T-helper 2 cell treated with Interferon-gamma antibody and Interleukin-4, amounts not matched to agents 5 μg/mL and 100 μg/mL, for 36 hours (primary cell): ENCODE results near the gene PEMT.

Source experiments
- DNase-seq: peaks from one replicate; pipeline ENCODE4 v3.0.0; 2021; ENCODE audit warnings: low spot score
- H3K27ac Mint-ChIP-seq: one replicate; pipeline ENCODE4 v1.8.0; 2021; ENCODE audit warnings: mild to moderate bottlenecking, mixed read lengths
- H3K27me3 Mint-ChIP-seq: one replicate; pipeline ENCODE4 v1.8.0; 2021; ENCODE audit warnings: low read depth, mixed read lengths
- H3K36me3 Mint-ChIP-seq: one replicate; pipeline ENCODE4 v1.8.0; 2021; ENCODE audit warnings: low read depth, mixed read lengths
- H3K4me1 Mint-ChIP-seq: one replicate; pipeline ENCODE4 v1.8.0; 2021; ENCODE audit warnings: low read depth, mixed read lengths
- H3K4me3 Mint-ChIP-seq: one replicate; pipeline ENCODE4 v1.8.0; 2022; ENCODE audit warnings: mild to moderate bottlenecking, moderate library complexity, mixed read lengths
- H3K9me3 Mint-ChIP-seq: one replicate; pipeline ENCODE4 v1.8.0; 2021; ENCODE audit warnings: mixed read lengths

PEMT gene

DNA sequence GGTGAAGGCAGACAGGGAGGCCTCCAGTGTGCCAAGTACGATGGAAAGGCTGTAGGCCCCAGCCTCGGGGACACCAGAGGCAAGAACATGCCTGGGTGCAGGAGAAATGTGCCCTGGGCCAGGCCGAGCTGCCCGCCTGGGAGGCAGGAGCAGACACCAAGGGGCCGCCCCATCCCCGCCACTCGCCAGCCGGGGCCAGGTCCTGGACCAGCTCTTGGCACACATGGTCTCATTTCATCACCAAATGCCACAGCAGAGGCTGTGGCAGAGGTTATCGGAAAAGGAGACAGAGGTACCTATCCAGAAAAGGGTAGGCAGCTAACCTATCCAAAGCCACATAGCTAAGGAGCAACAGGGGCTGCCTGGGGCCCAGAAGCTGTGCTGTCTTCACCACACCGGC, 31.3 kb downstream of the PEMT start:
- DNase-seq, result no peak
- Mint-ChIP-seq H3K4me3 (no peak overlapping the region), H3K36me3 (no peaks in the 10 kb centered on the region), H3K27me3 (no peaks in the 10 kb centered on the region), H3K9me3 (no peaks in the 10 kb centered on the region), H3K27ac (no peak overlapping the region), H3K4me1 (no peaks in the 10 kb centered on the region)

DNA sequence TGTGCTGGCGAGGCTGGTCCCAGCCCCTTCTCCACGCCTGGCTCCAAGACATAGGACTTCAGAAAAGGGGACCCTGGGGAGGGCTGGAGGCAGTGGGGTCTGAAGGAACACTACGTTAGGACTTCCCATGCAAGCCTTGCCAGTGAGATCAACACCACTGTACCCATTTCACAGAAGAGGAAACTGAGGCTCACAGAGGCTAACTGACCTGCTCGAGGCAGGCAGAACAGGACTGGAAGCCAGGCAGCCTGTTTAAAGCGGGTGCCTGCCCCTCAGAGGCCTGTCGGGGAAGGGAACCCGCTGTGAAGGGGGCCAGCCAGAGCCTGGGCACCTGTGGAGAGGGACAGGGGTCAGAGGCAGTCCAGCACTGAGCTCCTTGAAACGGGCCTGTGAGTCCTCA, 32.3 kb downstream of the PEMT start:
- Mint-ChIP-seq H3K9me3 (no peaks in the 10 kb centered on the region), H3K36me3 (no peaks in the 10 kb centered on the region), H3K4me1 (no peaks in the 10 kb centered on the region), H3K27ac (no peak overlapping the region), H3K27me3 (no peaks in the 10 kb centered on the region), H3K4me3 (no peak overlapping the region)
- DNase-seq, result no peak

DNA sequence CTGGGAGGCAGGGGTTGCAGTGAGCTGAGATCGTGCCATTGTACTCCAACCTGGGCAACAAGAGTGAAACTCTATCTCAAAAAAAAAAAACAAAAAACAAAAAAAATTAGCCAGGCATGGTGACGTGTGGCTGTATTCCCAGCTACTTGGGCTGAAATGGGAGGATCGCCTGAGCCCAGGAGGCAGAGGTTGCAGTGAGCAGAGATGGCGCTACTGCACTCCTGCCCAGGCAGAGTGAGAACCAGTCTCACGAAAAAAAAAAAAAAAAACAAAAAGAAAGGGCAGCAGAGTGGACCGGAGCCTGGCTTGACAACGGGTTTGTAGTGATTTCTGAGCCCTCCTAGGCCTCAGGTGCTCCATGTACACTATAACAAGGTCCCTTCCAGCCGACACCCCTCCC, 33.1 kb downstream of the PEMT start:
- H3K27ac Mint-ChIP-seq, result no peak overlapping the region
- no peak overlapping the region for H3K4me3 Mint-ChIP-seq
- no peaks in the 10 kb centered on the region for H3K36me3 Mint-ChIP-seq
- DNase-seq, result no peak
- H3K9me3 Mint-ChIP-seq, result no peaks in the 10 kb centered on the region
- no peaks in the 10 kb centered on the region for H3K4me1 Mint-ChIP-seq
- no peaks in the 10 kb centered on the region for H3K27me3 Mint-ChIP-seq

DNA sequence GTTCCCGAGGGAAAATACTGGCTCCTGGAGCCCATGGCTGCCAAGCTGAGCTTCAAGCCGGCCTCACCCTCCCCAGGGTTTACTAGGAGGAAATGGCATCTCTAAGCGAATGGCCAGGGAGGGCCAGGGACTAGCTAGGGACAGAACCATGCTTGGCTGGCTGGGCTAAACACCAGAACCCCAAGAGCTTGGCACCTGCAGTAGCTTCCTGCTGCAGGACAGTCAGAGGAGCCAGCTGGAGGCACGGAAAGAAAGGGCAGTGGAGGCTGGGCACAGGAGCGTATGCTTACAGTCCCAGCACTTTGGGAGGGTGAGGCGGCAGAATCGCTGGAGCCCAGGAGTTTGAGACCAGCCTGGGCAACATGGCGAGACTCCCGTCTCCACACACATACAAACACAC, 33.7 kb downstream of the PEMT start:
- no peaks in the 10 kb centered on the region for H3K27me3 Mint-ChIP-seq
- H3K4me1 Mint-ChIP-seq, result no peaks in the 10 kb centered on the region
- H3K4me3 Mint-ChIP-seq, result no peak overlapping the region
- no peaks in the 10 kb centered on the region for H3K36me3 Mint-ChIP-seq
- DNase-seq, result no peak
- no peak overlapping the region for H3K27ac Mint-ChIP-seq
- H3K9me3 Mint-ChIP-seq, result no peaks in the 10 kb centered on the region

- Mint-ChIP-seq H3K4me1 (no peaks in the 10 kb centered on the region), H3K36me3 (no peaks in the 10 kb centered on the region)
These were observed 34.8 kb downstream of the PEMT start for GRCh38 chr17:17556671-17557070.

DNA sequence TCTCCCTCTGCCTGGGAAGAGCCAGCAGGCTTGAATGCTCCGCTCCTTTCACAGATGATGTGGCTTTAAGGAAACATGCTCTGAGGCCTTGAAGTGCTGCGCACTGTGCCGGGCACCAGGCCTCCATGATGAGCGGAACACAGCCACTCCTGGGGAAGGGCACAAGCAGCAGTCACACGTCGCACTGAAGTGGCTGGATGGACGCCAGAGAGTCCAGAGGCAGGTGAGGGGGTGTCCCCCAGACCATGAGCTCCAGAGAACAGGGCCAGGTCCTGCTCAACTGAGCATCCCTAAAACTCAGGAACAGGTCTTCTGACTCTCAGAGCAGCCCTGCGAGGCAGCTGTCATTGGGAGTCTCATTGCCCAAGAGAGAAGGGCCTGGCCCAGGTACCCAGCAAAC, 35.6 kb downstream of the PEMT start:
- H3K36me3 Mint-ChIP-seq, result no peaks in the 10 kb centered on the region
- no peaks in the 10 kb centered on the region for H3K27me3 Mint-ChIP-seq
- H3K27ac Mint-ChIP-seq, result no peak overlapping the region
- no peak overlapping the region for H3K4me3 Mint-ChIP-seq
- no peaks in the 10 kb centered on the region for H3K9me3 Mint-ChIP-seq
- no peak for DNase-seq
- H3K4me1 Mint-ChIP-seq, result no peaks in the 10 kb centered on the region

More at GRCh38 chr17:17556671-17557070, 34.8 kb downstream of the PEMT start:
- no peaks in the 10 kb centered on the region for H3K27me3 Mint-ChIP-seq
- no peaks in the 10 kb centered on the region for H3K9me3 Mint-ChIP-seq
- no peak overlapping the region for H3K27ac Mint-ChIP-seq
- no peak overlapping the region for H3K4me3 Mint-ChIP-seq
- DNase-seq, result no peak

GRCh38 chr17:17555151-17555550, 36.4 kb downstream of the PEMT start:
- no peak overlapping the region for H3K27ac Mint-ChIP-seq
- H3K36me3 Mint-ChIP-seq, result no peaks in the 10 kb centered on the region
- no peak for DNase-seq
- no peak overlapping the region for H3K4me3 Mint-ChIP-seq
- no peaks in the 10 kb centered on the region for H3K27me3 Mint-ChIP-seq
- no peaks in the 10 kb centered on the region for H3K4me1 Mint-ChIP-seq
- no peaks in the 10 kb centered on the region for H3K9me3 Mint-ChIP-seq

GRCh38 chr17:17554266-17554665, 37.2 kb downstream of the PEMT start:
- no peaks in the 10 kb centered on the region for H3K9me3 Mint-ChIP-seq
- DNase-seq, result no peak
- H3K36me3 Mint-ChIP-seq, result no peaks in the 10 kb centered on the region
- no peaks in the 10 kb centered on the region for H3K27me3 Mint-ChIP-seq
- no peak overlapping the region for H3K27ac Mint-ChIP-seq
- H3K4me1 Mint-ChIP-seq, result no peaks in the 10 kb centered on the region
- no peak overlapping the region for H3K4me3 Mint-ChIP-seq

DNA sequence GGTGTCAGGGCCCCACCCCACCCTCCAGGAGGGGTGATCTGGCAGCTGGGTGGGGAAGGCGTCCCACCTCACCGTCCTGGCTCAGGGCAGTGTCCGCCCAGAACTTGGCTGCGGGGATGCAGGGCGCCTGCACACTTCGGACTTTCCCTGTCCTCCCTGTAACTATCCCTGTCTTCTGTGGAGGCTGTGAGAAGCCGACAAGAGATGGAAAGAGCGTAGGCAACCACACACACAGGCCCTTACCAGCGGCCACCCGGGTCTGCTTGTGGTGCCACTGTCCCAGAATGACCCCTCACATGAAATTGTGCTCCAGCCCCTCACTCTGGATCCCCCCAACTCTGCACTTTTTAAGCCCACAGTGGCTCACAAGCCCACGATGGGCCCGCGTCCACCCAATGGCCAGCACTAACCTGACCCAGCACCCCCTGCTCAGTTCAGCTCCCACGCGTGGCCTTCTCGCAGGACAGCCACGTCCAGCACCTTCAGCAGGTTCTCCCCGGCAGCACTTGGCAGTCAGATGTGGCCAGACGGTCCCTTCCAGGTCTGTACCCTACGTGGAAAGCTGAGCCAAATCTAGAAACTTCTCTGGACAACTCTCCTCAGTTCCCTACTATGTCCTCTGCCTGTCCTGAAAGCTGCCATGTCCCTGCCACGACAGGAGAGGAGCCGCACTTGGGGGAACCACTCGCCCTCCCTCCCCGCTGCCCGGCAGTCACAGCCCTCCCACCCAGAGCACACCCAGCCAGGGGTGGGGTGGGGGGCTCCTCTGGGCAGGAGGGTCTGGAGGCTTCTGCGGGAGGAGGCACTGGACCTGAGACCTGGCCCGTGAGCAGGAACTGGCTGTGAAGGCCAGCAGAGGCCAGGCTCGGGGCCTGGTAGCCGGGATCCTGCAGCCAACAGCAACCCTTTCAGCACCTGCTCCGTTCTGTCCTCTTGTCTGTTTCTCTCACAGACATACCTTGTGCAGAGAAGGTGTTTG, 38.0 kb downstream of the PEMT start:
- H3K9me3 Mint-ChIP-seq, result no peaks in the 10 kb centered on the region
- no peak for DNase-seq

DNA sequence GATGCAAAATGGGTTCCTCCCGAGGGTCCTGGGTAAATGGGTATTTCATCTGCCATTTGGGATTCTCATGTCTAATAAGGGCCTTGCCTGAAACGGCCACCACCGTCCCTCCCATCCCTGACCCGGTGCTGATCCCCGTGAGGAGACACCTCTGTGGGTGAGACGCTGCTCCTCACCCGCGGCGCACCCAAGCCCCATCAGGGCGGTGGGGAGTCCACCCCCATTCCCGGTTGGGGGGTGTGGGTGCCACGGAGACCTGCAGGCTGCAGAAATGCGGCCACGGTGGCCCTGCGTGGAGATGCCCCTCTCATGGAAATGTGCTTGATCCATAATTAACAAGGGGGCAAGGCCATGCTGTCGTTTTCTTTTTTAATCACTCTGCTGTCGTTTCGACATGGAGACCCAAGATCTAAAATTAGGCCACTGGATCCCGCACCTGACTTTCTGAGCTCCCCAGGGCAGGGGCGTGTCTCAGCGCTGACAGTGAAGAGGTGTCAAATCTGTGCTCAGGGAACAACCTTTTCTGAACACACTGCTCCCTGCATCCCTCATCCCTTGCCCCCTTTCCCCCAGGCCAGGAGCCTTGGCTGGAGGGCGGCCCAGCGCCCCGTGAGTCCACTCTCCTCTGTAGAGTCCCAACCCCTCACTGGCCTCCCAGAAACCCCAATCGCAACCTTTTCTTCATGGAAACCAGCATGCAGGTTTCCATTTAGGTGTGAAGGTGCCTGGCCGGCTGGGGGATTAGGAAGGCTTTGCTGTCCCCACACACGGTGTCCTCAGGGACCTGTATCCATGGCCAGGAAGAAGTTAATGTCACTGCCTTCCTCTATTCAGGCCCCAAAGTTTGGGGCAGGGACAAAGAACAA, 38.9 kb downstream of the PEMT start:
- Mint-ChIP-seq H3K9me3 (no peaks in the 10 kb centered on the region), H3K4me1 (no peaks in the 10 kb centered on the region), H3K27me3 (no peaks in the 10 kb centered on the region)

More for the DNA sequence above, 38.0 kb downstream of the PEMT start:
- Mint-ChIP-seq H3K27ac (no peak overlapping the region), H3K4me3 (no peak overlapping the region), H3K36me3 (no peaks in the 10 kb centered on the region), H3K4me1 (no peaks in the 10 kb centered on the region), H3K27me3 (no peaks in the 10 kb centered on the region)

DNA sequence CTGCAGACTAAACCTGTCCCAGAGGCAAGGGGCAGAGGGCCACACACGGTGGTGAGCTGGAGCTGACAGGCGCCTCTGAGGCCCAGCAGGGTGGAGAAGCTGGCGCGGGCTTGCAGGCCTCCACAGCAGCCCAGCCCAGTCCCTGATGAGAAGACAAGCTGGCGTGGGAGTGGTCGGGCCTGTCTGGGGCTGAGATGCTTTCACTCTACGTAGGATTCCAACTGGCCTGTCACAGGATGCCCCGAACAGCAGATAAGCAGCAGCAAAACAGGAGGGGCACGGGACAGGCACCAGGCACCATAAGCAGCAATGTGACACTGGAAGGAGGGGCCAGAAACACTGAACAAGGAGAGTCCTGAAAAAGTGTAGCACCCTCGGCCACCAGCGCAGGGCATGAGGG, 40.1 kb downstream of the PEMT start:
- Mint-ChIP-seq H3K36me3 (no peaks in the 10 kb centered on the region), H3K9me3 (no peaks in the 10 kb centered on the region), H3K27me3 (no peaks in the 10 kb centered on the region), H3K27ac (no peak overlapping the region), H3K4me1 (no peaks in the 10 kb centered on the region), H3K4me3 (no peak overlapping the region)
- no peak for DNase-seq

More for the DNA sequence above, 38.9 kb downstream of the PEMT start:
- no peaks in the 10 kb centered on the region for H3K36me3 Mint-ChIP-seq
- DNase-seq, result no peak
- no peak overlapping the region for H3K4me3 Mint-ChIP-seq
- no peak overlapping the region for H3K27ac Mint-ChIP-seq

GRCh38 chr17:17549732-17550366, 41.7 kb downstream of the PEMT start:
- Mint-ChIP-seq H3K4me1 (no peaks in the 10 kb centered on the region), H3K36me3 (no peaks in the 10 kb centered on the region), H3K9me3 (no peaks in the 10 kb centered on the region), H3K27ac (no peak overlapping the region), H3K27me3 (no peaks in the 10 kb centered on the region), H3K4me3 (no peak overlapping the region)
- no peak for DNase-seq

DNA sequence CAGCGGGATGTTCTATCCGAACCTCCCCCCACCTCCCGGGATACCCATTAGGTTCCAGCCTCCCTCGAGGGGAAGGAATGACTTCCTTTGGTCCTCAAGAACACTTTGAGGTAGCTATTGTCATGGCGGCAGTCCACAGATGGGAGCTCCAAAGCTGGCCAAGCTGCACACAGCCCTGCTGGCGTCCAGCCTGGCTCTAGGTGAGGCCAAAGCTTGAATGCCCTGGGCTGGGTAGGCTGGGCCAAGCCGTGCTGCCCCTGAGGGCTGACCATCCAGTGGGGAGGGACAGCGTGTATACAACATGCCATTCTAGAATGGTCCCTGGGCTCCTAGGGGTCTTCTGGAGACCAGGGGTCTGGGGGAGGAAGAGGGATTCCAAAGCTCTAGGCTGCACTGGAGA, 43.5 kb downstream of the PEMT start:
- H3K9me3 Mint-ChIP-seq, result no peaks in the 10 kb centered on the region
- no peak for DNase-seq
- no peaks in the 10 kb centered on the region for H3K27me3 Mint-ChIP-seq
- H3K4me1 Mint-ChIP-seq, result no peaks in the 10 kb centered on the region
- H3K4me3 Mint-ChIP-seq, result no peak overlapping the region
- H3K27ac Mint-ChIP-seq, result no peak overlapping the region
- no peaks in the 10 kb centered on the region for H3K36me3 Mint-ChIP-seq
